ENCODE measurements around the gene VWCE.

DNA sequence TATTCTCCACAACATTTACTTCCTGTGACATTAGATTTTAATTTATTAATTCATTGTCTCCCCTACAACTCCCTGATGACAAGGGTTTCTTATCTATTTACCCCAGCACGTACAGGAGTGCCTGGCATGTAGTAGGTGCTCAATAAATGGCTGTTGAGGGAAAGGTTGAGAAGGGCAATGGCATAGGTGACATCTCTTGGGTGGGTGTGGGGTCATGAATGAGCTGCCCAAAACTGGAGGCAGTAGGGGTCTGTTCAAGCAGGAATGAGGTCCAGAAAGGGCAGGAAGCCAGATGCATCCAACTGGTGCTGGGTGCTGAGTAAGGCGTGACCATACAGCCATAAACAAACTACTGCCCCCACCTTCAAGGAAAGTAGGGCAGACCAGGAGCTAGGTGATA, 2.8 kb downstream of the VWCE start:
- TF ChIP-seq, protein P1, sequence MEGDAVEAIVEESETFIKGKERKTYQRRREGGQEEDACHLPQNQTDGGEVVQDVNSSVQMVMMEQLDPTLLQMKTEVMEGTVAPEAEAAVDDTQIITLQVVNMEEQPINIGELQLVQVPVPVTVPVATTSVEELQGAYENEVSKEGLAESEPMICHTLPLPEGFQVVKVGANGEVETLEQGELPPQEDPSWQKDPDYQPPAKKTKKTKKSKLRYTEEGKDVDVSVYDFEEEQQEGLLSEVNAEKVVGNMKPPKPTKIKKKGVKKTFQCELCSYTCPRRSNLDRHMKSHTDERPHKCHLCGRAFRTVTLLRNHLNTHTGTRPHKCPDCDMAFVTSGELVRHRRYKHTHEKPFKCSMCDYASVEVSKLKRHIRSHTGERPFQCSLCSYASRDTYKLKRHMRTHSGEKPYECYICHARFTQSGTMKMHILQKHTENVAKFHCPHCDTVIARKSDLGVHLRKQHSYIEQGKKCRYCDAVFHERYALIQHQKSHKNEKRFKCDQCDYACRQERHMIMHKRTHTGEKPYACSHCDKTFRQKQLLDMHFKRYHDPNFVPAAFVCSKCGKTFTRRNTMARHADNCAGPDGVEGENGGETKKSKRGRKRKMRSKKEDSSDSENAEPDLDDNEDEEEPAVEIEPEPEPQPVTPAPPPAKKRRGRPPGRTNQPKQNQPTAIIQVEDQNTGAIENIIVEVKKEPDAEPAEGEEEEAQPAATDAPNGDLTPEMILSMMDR (IDR thresholded peaks at IDR 0.05; ENCODE audit: poor library complexity, severe bottlenecking) = no peak
- TF ChIP-seq POLR2AphosphoS5 (IDR thresholded peaks at IDR 0.05) (no peak), SMC3 (conservative IDR thresholded peaks at IDR 0.05; ENCODE audit: poor library complexity) (no peak), RAD21 (conservative IDR thresholded peaks at IDR 0.05) (no peak), EZH2 (IDR thresholded peaks at IDR 0.05; ENCODE audit: borderline replicate concordance, insufficient read depth, low read length, poor library complexity, severe bottlenecking) (no peak), EP300 (conservative IDR thresholded peaks at IDR 0.05; ENCODE audit: poor library complexity, severe bottlenecking) (no peak), TAF1 (IDR thresholded peaks at IDR 0.05; ENCODE audit: low read depth) (no peak), REST (IDR thresholded peaks at IDR 0.05; ENCODE audit: borderline replicate concordance) (no peak)

Data from neural cell (in vitro differentiated cells).